ENCODE measurements around the gene RUNX3. TPM values are rescaled to one million over a fixed set of nuclear protein-coding genes. Genes with fewer than 3 reads are reported as not detected.

The RUNX3 gene
- total and polyA plus RNA-seq, 4 donors = 0.43 to 1.1 (median 0.88) TPM

DNA sequence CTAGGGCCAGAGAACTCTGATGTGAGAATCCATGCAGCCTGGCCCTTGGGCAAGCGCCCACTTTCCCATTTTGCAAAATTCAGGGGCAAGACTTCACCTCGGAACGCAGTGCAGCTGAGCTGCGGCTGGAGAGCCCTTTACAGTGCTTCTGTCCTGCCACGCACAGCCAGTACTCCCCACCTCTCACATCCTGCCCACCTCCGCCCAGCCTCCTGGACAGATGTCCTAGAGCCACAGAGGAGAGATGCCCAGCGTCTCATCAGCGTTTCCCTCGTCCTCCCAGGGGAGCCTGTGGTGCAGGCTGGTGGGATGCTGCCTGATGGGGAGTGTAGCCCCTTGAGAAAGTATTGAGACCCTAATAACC, 29.6 kb downstream of the RUNX3 start:
- Histone ChIP-seq H3K27me3 (ENCODE audit: control insufficient read depth in 4 of 4, insufficient read depth in 4 of 4, low read length in 3 of 4) (peaks cover 0 to 2% (median 0%) of the 10 kb centered on the region in 4 donors), H3K9ac (ENCODE audit: low read depth in 1 of 2, low read length in 2 of 2) (no peak overlapping the region), H3K4me1 (ENCODE audit: control insufficient read depth in 4 of 4, insufficient read depth in 4 of 4, low read length in 3 of 4) (no peaks in the 10 kb centered on the region), H3K4me3 (ENCODE audit: low read depth in 1 of 3, low read length in 3 of 3) (no peak overlapping the region), H3K9me3 (ENCODE audit: control insufficient read depth in 4 of 4, low read length in 3 of 4) (no peaks in the 10 kb centered on the region), H3K27ac (ENCODE audit: low read depth in 1 of 2, low read length in 2 of 2) (no peak overlapping the region), H3K36me3 (ENCODE audit: control insufficient read depth in 4 of 4, insufficient read depth in 3 of 4, low read depth in 1 of 4, low read length in 3 of 4) (no peaks in the 10 kb centered on the region)
- TF ChIP-seq FOXA1 (IDR thresholded peaks at IDR 0.05) = no peak
- TF ChIP-seq SP1 (IDR thresholded peaks at IDR 0.05) = no peak
- no peak for TF ChIP-seq RAD21 (IDR thresholded peaks at IDR 0.05)
- TF ChIP-seq, protein P1, sequence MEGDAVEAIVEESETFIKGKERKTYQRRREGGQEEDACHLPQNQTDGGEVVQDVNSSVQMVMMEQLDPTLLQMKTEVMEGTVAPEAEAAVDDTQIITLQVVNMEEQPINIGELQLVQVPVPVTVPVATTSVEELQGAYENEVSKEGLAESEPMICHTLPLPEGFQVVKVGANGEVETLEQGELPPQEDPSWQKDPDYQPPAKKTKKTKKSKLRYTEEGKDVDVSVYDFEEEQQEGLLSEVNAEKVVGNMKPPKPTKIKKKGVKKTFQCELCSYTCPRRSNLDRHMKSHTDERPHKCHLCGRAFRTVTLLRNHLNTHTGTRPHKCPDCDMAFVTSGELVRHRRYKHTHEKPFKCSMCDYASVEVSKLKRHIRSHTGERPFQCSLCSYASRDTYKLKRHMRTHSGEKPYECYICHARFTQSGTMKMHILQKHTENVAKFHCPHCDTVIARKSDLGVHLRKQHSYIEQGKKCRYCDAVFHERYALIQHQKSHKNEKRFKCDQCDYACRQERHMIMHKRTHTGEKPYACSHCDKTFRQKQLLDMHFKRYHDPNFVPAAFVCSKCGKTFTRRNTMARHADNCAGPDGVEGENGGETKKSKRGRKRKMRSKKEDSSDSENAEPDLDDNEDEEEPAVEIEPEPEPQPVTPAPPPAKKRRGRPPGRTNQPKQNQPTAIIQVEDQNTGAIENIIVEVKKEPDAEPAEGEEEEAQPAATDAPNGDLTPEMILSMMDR (IDR thresholded peaks at IDR 0.05; ENCODE audit: low read depth, low read length, missing input control) = no peak
- TF ChIP-seq, protein P2, sequence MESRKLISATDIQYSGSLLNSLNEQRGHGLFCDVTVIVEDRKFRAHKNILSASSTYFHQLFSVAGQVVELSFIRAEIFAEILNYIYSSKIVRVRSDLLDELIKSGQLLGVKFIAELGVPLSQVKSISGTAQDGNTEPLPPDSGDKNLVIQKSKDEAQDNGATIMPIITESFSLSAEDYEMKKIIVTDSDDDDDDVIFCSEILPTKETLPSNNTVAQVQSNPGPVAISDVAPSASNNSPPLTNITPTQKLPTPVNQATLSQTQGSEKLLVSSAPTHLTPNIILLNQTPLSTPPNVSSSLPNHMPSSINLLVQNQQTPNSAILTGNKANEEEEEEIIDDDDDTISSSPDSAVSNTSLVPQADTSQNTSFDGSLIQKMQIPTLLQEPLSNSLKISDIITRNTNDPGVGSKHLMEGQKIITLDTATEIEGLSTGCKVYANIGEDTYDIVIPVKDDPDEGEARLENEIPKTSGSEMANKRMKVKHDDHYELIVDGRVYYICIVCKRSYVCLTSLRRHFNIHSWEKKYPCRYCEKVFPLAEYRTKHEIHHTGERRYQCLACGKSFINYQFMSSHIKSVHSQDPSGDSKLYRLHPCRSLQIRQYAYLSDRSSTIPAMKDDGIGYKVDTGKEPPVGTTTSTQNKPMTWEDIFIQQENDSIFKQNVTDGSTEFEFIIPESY (IDR thresholded peaks at IDR 0.05) = no peak
- no peak for TF ChIP-seq HNF4G (IDR thresholded peaks at IDR 0.05)
- TF ChIP-seq, protein P3, sequence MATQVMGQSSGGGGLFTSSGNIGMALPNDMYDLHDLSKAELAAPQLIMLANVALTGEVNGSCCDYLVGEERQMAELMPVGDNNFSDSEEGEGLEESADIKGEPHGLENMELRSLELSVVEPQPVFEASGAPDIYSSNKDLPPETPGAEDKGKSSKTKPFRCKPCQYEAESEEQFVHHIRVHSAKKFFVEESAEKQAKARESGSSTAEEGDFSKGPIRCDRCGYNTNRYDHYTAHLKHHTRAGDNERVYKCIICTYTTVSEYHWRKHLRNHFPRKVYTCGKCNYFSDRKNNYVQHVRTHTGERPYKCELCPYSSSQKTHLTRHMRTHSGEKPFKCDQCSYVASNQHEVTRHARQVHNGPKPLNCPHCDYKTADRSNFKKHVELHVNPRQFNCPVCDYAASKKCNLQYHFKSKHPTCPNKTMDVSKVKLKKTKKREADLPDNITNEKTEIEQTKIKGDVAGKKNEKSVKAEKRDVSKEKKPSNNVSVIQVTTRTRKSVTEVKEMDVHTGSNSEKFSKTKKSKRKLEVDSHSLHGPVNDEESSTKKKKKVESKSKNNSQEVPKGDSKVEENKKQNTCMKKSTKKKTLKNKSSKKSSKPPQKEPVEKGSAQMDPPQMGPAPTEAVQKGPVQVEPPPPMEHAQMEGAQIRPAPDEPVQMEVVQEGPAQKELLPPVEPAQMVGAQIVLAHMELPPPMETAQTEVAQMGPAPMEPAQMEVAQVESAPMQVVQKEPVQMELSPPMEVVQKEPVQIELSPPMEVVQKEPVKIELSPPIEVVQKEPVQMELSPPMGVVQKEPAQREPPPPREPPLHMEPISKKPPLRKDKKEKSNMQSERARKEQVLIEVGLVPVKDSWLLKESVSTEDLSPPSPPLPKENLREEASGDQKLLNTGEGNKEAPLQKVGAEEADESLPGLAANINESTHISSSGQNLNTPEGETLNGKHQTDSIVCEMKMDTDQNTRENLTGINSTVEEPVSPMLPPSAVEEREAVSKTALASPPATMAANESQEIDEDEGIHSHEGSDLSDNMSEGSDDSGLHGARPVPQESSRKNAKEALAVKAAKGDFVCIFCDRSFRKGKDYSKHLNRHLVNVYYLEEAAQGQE (IDR thresholded peaks at IDR 0.05) = no peak
- WGBS = 85% methylated on average over 9 of the region's 9 CpGs
- DNase-seq (ENCODE audit: low spot score) = no peak

DNA sequence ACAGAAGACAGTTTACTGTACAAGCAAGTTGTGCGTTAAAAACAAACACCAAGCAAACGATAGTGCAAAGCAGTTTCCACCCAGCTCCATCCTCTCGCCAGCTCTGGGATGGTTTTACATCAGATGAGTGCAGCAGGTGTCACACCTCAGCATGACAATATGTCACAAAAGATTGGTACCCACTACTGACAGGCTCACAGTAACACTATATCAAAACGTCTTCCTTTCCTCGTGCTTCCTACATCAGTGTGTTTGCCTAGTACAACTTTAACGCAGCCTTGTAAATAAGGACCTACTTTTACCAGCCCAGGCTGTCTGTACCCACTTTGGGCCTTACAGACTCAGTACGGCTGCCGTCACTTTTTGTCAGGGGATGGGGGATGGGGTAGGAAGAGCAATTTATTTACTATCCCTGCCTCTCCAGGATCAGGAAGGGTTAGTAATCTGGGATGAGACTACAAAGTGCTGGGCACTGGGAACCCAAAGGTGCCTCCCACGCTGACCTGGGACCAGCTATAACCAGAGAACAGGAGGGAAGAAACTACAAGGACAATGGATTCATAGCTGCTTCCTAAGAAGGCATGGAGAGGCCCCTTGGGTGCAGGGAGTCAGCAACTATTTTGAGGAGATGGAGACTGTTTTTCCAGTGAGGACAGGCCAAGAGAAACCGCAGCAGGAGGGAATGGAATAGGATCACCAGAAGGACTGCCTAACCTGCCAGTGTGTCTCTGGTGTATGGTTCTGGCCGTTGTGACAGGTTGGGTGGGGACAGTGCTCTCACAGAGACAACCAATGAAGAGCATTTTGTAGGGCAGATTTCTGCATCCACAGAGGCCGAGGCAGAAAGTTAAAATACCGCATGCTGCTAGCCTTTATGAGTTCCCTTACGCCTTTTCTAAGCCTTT, 30.2 kb downstream of the RUNX3 start:
- TF ChIP-seq HNF4G (IDR thresholded peaks at IDR 0.05) = no peak
- no peak for TF ChIP-seq FOXA1 (IDR thresholded peaks at IDR 0.05)
- TF ChIP-seq HNF4A (conservative IDR thresholded peaks at IDR 0.05) = no peak
- no peak for TF ChIP-seq YY1 (IDR thresholded peaks at IDR 0.05)
- TF ChIP-seq, protein P2 (IDR thresholded peaks at IDR 0.05) = no peak

More for the DNA sequence above, 30.2 kb downstream of the RUNX3 start:
- H3K4me1 ChIP-seq (ENCODE audit: control insufficient read depth in 4 of 4, insufficient read depth in 4 of 4, low read length in 3 of 4) = no peaks in the 10 kb centered on the region
- no peak overlapping the region for H3K27ac ChIP-seq (ENCODE audit: low read depth in 1 of 2, low read length in 2 of 2)
- no peak overlapping the region for H3K4me3 ChIP-seq (ENCODE audit: low read depth in 1 of 3, low read length in 3 of 3)
- DNase-seq (ENCODE audit: low spot score) = no peak
- H3K27me3 ChIP-seq (ENCODE audit: control insufficient read depth in 4 of 4, insufficient read depth in 4 of 4, low read length in 3 of 4) = peaks cover 0 to 2% (median 0%) of the 10 kb centered on the region in 4 donors
- H3K36me3 ChIP-seq (ENCODE audit: control insufficient read depth in 4 of 4, insufficient read depth in 3 of 4, low read depth in 1 of 4, low read length in 3 of 4) = no peaks in the 10 kb centered on the region
- 74% methylated on average over 14 of the region's 14 CpGs for WGBS
- no peak overlapping the region for H3K9ac ChIP-seq (ENCODE audit: low read depth in 1 of 2, low read length in 2 of 2)
- H3K9me3 ChIP-seq (ENCODE audit: control insufficient read depth in 4 of 4, low read length in 3 of 4) = no peaks in the 10 kb centered on the region
